GDM1 (cell line): ENCODE measurements around the gene LSAMP.

Experiments
- DNase-seq: peaks from one replicate; lab custom pipeline; 2025; lab: John Stamatoyannopoulos, UW

Gene LSAMP

GRCh38 chr3:116164039-116164438 is 281.2 kb downstream of the LSAMP start:
- no peak for DNase-seq

DNA sequence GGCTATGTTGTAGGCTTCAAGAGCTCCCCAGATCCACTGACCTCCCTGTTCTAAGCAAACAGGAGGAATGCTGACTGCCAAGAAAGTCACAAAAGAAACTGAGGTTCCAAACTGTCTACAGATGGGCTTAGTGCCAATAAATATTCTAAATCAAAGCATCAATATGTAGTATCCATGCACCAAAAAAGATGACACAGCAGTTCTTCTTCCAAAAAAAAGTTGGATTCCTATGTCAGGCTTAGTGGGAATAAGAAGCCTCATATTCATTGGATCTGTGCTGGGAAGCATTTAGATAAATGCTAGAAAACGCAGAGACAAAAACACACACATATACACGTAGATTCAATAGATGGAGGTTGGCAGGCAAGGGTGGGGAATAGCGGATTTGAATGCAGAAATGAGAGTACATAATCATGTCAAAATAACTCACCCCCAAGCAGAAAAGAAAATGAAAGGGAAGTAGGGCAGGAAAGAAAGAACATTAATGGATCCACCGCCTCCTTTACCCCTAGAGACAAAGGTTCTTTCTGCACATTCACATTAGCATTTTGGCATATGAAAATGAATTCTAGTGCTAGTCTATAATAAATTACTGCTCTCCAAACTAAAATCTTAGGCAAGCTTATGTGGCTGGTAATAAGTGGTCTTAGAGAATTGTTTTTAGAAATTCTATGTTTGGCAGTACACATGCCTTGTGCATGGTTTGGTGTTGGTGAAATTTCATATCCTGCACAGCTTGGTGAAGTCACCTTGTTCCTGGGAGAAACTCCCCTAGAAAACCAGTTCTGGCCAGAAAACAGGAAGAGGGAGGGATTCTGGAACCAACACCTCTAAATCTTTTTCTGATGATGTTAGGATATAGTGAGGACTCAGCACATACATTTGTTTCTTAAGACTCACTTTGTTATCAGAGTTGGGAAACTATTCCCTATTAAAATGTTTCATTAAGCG is 283.4 kb downstream of the LSAMP start:
- no peak for DNase-seq

- no peak for DNase-seq
Measured at GRCh38 chr3:116160594-116160993, 284.7 kb downstream of the LSAMP start.

DNA sequence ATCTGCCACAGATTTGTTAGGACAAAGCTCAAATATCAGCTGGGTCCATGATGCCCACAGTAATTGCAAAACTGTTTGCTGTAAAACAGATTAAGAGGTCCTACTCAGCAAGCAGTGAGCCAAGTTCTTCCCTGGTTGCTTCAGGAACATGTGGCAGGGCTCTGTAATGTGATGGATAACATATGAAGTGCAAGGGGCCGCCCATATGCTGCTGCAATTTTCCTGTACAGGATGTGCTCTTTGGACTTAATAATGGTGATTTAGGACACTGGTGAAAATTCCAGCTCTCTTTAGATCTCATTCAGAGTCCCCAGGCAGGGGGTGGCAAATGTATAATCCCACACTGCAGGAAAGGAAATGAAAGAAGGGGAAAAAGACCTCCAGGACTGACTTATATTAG is 289.4 kb downstream of the LSAMP start:
- DNase-seq: no peak

- no peak for DNase-seq
Measured at GRCh38 chr3:116154389-116154788, 290.9 kb downstream of the LSAMP start.

- no peak for DNase-seq
Measured at GRCh38 chr3:116153174-116153573, 292.1 kb downstream of the LSAMP start.

- DNase-seq: no peak
Measured at GRCh38 chr3:116150655-116151167, 294.6 kb downstream of the LSAMP start.

GRCh38 chr3:116148881-116149851 is 296.1 kb downstream of the LSAMP start:
- no peak for DNase-seq

DNA sequence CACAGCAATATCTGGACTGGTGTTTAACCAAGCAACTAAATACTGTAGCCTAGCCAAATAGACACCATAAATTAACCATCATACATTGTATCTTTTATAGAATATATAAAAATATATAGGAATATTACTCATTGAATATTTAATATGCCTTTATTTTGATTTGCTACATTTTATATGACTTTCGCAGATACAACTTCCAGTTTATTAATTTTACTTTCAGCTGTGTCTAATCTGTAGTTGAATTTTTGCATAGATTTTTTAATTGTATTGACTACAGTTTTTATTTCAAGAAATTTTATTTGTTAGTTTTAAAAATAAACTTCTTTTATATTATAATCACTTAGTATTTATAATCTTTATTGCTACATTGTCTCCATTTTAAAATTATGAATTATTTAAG is 299.7 kb downstream of the LSAMP start:
- DNase-seq: no peak

- DNase-seq: no peak
Measured at GRCh38 chr3:116141724-116142123, 303.6 kb downstream of the LSAMP start.

GRCh38 chr3:116140100-116140689 is 305.1 kb downstream of the LSAMP start:
- no peak for DNase-seq

GRCh38 chr3:116139641-116140040 is 305.6 kb downstream of the LSAMP start:
- no peak for DNase-seq

GRCh38 chr3:116135457-116136085 is 309.7 kb downstream of the LSAMP start:
- DNase-seq: no peak

GRCh38 chr3:116129187-116129946 is 315.9 kb downstream of the LSAMP start:
- no peak for DNase-seq

DNA sequence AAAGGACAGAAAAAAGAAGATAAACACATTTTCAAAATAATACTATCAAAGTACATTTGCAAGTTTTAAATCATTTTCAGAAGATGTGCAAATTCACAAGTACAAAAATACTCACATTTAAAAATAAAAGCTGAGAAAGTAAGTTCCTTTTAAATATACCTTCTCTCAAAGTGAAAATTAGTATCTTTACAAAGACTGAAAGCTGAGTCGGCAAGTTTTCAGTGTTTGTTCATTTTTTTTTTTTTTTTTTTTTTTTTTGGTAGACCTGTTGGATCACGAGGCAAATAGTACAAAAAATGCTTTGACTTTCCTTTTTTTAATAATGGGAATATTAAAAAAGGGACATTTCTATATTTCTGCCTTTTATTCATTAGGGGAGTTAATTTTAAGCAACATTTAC is 317.8 kb downstream of the LSAMP start:
- no peak for DNase-seq

DNA sequence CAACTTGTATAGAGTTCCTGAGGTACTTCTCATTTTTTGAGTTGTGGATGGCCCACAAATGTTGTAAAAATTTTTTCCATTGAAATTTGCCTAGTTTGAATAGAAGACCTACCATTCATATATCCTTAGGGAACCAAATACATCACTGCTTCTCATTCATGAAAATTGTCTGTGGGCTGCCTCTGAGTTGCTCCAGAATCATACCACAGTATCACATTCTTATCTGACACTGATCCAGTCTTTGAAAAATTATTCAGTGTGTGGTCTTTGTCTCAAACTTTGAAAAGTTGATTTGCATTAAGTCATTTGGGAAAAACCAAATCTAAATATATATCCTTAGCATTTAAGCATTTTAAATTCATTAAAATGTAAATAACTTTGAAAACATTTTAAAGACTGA is 321.1 kb downstream of the LSAMP start:
- DNase-seq: no peak

DNA sequence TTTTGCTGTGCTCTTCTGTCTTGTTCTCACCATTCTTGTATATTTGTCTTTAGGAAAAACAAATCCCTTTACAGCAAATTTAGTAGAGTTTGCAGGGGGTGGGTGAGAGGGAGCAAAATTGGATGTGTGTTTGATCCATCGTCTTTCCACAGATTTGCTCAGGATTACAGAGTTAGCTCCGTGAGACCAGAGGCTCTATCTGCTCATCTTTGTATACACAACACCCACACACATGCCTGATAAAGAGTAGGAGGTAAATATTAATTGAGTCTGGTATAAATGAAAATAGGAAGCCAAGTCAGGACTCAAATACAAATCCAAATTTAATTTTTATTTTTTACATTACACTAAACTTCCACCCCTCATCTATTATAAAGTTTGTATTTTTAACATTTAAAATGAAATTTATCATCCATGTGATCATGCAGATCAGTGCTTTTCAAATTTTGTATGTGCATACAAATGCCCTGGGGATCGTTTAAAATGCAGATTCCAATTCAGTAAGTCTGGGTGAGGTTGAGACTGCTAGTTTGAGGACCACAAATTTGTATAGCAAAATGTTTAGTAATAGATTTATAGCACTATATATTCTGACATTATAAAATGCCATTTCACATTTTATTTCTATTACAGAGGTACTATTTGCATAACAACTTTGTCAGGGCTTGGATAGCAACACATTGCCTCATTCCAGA is 326.7 kb downstream of the LSAMP start:
- no peak for DNase-seq

- DNase-seq: no peak
Measured at GRCh38 chr3:116114586-116114985, 330.7 kb downstream of the LSAMP start.

DNA sequence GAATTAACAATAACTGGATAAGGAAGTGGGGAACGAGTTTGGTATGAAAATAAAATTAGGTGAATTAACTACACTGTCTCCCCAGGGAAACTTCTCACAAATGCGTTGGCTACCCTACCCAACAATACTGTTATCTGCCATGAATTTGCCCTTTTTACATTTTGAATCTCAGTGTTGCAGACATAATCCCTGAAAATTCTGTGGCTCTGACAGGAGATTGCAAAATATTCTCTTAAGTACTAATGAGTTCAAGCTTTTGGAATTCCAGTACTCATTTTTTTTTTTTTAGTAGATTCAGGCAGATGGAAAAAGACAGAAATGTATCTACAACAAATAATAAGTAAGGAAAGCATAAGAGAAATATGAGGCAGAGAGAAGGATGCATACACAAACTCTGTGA is 332.6 kb downstream of the LSAMP start:
- DNase-seq: no peak

GRCh38 chr3:116111765-116112164 is 333.5 kb downstream of the LSAMP start:
- no peak for DNase-seq
